ENCODE results near the gene KHK.

DNA sequence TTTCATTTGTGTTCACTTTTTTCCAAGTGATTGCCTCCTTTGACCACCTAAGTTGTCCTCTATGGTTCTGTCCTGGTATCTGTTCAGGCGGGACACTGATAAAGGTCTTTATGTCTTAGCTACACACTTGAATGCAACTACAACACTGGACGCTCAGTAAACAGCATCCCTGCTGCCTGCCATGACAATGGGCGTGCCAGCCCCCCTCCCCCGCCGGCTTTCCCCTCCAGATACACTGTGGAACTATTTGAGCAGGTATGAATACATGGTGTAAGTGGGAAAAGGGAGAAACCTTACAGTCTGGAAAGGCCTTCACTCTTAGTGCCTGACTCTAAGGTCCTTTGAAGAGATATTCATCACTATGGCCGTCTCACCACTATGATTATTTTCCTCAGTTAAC is 29.4 kb upstream of the KHK start:
- TF ChIP-seq CTCF (IDR thresholded peaks at IDR 0.05), result no peak
- TF ChIP-seq POLR2AphosphoS5 (IDR thresholded peaks at IDR 0.05), result no peak
